ENCODE results near the gene GPC3.
A peak's percentile ranks its signal among the peaks of the same experiment; 100 is the strongest.

Gene GPC3

DNA sequence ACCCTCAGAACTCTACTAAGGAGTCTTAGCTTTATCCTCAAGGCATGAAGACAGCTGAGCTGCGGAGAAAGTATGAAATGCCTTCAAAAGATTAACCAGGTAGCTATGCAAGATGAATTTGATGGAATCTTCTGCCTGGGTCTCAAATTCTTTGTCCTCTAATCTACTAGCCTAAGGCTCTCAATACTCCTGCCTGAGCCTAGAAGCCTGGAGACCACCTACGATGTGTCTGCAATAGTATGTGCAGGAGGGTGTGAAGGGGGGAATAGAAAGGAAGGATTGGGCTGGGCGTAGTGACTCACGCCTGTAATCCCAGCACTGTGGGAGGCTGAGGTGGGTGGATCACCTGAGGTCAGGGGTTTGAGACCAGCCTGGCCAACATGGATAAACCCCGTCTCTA lies 391.9 kb downstream of the GPC3 start:
- DNase-seq, result no peak

DNA sequence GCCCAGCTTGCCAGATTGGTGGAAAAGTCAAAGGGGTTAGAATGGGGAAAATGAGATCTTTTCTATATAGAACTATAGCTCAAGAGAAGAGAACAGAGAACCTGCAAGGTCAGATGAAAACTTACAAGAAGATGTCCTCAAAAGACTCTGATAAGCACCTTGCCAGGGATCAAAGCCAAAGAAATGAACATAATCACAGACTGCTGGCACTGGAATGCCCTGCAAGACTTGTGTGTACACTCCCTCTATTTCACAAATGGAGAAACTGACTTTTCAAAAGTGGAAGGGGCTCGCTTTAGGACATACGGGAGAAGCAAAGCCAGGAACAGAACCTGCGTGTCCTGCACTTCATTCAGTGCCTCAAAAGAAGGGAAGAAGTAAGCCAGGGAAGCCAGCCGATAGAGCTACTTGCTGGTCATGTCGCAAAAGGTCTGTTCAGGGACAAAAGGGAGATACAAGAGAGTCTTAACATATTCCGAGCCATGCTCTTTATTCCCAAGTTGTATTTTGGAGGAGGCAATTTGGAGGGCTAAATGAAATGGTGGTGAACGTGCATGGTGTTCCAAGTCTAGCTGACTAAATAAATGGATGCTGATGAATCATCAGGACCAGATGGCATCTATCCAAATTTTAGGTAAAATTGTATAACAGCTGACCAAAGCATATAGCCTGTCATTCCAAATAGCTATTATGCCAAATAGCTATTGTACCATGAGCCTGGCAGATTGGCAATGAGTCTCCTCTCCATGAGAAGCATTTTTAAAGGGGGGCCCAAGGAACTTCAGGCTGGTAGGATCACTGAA lies 394.5 kb downstream of the GPC3 start:
- no peak for DNase-seq

DNA sequence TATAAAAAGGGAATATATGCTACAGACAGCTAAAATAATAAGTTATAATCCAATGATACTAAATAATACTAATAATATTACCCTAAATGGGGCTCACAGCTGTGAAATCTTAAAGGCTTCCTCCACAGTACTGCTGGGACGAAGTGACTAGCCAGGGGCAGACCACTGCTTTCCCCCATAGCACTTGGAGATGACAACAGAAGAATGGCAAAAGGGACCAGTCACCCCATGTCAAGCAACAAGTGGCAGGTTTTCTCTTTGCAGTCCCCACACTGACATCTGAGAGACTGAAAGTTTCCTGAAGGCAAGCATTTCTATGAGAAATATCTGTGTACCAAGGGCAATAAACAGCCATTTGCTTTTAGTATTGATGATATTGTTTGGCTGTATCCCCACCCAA lies 396.6 kb downstream of the GPC3 start:
- DNase-seq, result no peak

DNA sequence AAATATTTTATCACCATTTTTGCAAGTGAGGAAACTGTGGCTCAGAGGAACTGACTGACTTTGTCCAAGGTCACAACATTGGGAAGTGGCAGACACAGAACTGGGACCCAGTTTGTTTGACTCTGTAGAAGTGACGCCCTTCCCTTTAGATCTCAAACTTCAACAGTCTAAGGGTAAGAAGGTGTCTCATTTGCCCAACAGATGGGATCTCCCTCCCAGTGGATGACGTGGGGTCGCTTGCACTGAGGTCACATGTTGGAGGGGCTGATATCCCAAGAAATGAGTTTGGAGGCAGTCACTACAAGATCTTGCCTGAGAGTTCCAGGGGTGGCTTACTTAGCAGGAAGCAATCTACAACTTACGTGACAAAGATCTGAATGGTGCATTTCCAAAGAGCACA lies 397.6 kb downstream of the GPC3 start:
- no peak for DNase-seq

DNA sequence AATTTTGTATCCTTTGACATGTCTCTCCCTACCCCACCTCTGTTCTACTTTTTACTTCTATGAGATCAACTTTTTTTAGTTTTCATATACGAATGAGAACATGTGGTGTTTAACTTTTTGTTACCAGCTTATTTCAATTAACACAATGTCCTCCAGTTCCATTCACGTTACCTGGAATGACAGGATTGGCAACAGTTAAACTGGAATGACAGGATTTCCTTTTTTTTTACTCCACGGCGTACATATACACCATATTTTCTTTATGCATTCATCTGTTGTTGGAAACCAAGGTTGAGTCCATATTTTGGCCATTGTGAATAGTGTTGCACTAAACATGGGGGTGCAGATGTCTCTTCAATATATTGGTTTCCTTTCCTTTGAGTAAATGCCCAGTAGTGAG lies 398.3 kb downstream of the GPC3 start:
- no peak for DNase-seq

DNA sequence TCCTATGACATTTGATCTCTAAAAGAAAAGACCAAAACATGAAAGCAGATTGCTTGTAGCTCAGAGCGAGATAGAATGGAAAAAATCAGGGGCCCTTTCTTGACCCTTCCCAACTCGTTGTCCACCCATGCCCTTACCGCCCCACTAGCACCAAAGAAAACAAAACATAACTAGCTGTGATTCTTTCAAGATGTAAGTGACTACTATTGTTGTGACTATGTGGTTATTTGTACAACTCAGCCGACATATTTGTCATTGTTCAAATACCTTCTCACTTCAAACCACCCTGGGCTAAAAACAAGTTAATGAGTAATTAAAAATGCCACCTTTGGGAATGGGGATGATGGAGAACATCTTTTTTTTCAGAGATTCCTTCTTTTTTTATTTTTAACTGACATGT lies 399.0 kb downstream of the GPC3 start:
- no peak for DNase-seq

DNA sequence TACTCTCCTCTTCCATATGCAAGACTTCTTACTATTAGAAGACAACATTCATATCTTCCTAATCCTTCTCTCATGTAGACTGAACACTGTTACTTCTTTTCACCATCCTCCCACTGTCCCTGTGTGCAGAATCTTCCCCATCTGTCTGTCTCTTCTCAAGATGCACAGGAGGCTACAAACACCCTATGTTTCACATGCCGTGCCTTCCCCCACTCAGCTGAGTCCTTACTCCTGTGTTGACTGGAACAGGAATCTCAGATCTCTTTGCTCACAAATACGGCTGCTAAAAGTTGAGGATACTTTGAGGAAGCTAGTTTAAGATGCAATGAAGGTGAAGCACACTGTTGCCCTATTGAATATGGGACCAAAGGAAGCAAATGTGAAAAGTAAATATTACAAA lies 401.6 kb downstream of the GPC3 start:
- DNase-seq, result no peak

DNA sequence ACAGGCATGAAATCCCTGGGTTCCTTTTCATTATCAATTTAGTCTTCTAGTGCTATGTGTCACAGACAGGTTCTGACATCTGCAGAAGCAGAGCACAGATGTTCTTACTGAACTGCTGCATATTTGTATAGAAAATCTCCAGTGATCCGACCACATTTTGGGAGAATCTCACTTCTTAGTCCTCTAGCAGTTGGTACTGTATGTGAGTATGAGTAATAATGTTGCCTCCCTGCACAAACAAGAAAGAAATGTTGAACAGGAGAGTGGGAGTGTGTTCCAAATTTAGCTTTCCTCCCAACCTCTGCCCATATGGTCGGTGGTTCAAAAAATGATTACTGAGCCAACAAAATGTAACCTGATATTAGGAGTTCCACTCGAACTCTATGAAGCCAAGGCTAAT lies 404.8 kb downstream of the GPC3 start:
- DNase-seq, result no peak

DNA sequence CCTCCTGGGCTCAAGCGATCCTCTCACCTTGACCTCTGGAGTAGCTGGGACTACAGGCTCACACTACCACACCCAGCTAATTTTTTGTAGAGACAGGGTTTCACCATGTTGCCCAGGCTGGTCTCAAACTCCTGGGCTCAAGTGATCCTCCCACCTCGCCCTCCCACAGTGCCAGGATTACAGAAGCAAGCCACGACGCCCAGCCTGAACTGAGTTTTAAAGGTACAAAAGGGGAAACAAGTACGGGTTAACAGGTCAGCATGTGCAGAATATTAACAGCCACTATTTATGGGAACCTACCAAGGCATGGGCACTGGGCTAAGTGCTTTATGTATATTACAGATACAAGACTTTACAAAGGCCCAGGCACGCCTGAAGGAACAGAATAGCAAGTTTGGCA lies 405.8 kb downstream of the GPC3 start:
- no peak for DNase-seq

DNA sequence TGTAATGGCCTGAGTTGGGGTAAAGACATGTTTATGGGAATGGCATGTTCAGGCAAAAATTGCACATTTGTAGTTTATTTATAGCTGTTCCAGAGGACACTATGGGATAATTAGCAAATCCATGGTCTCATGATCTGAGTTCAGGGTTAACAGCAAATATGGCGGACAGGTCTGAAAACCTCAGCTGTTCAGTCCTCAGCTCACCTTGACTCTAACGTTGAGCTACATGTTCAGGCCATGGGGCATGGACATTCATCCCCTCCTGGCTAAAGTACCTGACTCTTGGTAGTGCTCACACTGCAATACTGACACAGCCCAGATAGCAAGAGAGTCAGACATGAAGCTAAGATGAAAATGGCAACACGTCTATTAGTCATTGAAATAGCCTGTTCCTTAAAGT lies 408.5 kb downstream of the GPC3 start:
- no peak for DNase-seq

DNA sequence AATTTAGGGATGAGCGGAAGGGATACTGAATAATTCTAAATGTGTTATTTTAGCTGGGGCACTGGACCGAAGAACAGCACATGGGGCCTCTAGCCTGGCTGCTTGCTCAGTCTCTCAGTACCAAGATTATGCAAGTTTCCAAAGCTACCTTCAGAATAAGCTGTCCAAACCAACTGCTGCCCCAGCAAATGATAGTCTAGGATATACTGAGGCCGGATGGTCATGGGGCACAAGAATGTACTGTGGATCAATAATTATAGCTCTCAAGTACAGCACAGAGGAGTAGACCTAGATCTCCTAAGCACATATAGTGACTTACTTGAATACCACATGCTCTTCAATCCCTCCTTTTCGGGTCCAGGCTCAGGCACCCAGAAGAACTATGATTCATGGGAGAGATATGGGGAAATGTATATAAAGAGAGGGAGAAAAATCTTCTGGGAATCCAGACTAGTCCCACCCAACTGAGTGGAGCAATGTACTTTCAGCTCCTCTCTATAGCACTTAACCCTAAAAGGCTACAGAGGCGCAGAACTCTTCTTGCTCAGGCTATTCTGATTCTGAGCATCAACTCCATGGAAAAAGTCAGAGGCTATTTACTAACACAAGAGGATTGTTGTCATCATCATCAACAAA lies 409.8 kb downstream of the GPC3 start:
- no peak for DNase-seq

DNA sequence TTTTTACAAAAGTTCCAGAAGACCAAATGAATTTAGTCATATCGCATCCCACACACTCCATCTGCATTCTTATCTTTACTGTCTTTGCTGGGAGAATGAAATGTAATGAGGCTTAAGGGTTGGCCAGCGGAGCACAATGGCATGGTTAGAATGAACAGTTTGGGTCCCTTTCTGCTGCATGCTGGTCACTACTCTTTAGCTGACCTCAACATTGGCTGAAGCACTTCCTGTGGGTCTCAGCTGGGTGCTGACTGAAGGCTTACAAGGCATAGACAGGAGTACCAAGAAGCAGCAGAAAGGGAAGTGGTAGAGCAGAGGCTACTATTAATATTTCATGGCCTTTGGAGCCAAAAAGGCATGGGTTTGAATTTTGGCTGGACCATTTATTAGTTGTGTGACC lies 410.7 kb downstream of the GPC3 start:
- no peak for DNase-seq

DNA sequence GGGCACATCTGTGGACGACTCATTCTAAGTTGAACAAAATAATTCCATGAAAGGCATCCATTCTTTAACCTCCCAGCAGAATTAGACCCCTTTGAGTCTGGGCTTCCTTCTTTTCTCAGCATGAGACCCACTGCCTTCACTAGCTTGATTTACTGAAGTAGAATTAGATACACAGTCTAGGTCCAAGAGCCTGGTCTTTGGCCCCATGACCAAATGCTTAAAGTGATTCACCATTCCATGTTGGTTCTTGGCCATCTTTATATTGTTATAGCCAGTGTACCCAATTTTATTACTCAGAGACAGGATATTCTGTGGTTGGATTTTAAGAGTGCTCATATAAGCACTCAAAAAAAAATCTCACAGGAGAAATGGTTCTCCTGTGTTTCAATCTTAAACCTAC lies 414.8 kb downstream of the GPC3 start:
- DNase-seq, result no peak

DNA sequence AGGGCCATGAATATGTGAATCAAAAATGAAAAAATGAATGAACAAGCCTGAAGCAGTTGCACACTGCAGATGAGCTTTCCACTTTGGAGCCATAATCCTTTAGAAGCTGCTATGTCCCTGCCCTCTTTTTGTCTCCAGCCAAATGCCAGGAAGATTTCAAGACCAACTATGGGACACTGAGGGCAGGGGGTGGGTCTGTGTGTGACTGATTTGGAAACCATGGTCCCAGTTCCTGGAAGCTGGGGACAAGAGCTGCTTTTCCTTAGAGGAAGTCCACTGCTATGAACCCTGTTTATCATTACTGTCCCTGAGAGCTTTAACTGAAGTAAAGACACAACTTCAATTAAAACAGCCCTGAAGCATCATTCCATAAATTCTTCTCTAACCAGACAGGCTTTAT lies 416.2 kb downstream of the GPC3 start:
- no peak for DNase-seq

DNA sequence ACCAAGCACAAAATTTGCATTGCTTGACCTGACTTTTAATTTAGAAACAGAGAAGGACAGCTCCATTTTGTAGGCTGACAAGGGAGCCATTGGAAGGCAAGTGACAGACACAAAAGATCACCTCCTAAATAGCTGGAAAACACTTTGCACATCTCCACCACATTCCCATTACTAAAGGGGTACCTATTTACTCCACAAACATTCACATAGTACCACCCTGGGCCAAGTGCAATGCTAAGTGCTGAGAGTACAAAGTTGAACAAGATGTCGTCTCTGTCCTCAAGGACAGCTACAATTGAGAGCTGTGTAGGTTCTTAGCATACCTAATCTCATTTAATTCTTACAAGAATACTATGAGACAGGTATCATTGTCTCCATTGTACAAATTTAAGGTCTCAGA lies 417.3 kb downstream of the GPC3 start:
- DNase-seq, result no peak

DNA sequence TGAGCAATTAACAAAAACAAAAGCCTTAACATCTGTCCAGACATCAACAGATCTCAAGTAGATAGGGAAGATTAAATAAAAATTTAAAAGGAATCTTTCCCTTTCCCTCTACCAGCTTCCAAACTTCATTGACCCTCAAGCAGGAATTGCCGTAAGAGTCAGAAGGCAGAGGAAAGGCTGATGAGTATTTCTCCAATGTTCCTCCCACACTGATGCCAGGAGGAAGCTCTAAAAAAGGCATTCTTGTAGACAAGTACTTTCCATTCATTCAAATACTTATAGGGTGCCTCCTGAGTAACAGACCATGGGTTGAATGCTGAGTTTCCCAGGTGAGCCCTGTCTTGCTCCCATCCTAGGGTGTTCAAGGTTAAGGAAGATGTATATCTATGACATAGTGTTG lies 418.5 kb downstream of the GPC3 start:
- DNase-seq, result no peak

DNA sequence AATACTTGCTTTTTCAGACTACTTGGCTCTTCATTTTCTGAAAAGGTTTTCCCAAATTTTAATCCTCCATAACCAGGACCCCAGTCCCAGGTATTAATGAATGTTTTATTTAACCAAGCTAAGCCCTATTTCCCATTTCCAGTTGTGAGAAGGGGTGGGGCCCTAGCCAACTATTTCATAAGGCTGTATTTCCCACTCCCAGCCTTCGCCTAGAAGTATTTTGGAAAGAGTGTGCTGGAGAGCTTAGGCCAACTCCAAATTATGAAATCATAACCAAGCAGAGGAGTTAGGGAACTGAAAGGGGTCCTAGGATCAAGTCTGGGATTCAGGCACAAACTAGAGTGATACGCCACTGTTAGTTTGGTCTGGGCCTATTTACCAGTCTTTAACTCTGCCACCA lies 421.7 kb downstream of the GPC3 start:
- DNase-seq, result no peak

DNA sequence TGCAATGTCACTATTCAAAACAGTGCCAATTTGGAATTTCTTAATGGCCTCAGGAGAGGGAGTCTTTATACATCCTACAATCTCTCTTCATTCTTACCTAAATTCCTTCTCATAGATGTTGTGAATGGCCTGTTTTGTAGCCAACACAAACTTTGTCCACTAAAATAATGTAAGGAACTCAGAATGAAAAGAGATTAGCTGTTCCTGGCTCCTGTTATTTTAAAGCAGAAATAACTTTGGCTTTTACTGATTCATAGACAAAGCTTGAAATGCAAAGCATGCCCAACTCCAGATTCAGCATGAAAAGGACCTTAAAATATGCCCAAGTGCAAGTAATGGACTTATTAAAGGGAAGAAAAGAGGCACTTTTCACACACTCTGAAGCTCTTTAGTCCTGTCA lies 424.1 kb downstream of the GPC3 start:
- no peak for DNase-seq

DNA sequence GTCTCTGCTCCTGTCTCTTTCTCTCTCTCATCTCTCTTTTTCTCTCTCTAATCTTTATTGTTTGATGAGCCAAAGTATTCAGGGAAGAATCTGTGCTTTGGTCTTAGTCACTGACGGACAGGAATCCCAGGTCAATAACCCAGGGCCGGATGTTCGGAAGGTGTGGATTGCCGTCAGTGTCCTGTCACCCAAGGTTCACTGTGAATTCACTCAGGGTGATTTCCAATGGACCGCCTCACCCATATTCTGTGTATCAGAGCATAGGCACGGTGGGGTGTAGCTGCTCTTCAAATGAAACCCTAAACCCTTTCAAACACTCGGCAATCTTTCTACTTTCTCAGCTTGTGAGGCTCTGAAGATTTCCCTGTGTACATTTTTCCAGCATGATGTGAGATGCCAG lies 425.5 kb downstream of the GPC3 start:
- DNase-seq, result no peak

DNA sequence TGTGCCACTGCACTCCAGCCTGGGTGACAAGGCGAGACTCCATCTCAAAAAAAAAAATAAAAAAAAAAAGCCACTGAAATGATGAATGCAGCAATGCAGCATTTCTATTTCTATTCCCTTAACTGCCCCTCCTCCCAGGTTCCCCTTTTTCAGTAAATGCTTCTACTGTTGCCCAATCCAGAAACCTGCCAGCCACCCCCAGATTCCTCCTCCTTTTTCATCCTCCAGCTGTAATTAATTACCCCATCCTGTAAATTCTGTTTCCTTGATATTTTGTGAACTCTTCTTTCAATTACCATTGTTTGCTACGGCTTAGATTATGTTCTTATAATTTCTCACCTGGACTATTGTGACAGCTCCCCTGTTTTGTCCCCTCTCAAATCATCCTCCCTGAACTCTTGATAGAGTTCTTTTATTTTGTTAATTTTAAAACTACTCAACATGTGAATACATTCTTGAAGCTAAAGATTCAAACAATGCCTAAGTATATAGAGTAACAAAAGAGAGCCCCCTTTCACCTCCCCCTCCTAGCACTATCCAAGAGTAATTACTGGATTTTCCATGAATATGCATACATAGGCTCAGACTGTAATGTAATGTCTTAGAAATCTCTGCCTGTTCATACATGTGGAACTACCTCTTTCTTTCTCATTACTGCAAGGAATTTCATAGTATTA lies 429.5 kb downstream of the GPC3 start:
- peak; percentile 1 for DNase-seq

DNA sequence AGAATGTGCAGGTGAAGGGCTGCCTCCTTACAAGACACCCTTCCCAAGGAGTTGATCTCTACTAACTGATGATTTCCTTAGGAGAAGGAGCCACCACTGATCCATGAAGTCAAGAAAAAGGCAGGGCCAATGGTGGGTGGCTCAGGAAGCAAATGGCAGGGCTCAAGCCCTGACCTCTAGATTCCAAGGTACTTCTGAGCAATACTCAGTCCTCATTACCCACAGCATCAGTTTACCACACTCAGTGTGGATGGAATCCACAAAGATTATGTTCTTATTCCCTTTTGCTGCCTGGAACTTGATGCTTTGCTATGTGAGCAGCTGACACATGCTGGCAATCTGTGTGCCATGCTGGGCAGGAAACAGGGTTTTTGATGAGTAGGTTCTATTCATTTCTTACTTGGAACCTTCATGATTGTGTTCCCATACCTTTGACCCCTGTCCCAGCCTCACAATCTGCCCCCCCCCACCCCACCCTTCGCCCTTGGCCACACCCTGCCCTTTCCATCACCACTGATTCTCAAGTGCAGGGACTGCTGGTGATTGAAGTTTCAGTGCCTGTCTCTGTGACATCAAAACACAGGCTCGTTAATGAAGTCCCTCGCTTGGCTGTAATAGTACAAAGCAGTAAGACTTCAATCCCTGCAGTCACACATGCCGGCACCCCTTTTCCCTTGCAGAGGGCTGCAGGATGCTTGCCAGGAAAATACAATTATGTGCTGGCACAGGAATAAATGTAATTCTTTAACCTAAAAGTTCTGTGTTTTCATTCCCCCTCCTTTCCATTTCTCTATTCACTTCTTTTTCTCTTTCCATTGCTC lies 434.5 kb downstream of the GPC3 start:
- no peak for DNase-seq

DNA sequence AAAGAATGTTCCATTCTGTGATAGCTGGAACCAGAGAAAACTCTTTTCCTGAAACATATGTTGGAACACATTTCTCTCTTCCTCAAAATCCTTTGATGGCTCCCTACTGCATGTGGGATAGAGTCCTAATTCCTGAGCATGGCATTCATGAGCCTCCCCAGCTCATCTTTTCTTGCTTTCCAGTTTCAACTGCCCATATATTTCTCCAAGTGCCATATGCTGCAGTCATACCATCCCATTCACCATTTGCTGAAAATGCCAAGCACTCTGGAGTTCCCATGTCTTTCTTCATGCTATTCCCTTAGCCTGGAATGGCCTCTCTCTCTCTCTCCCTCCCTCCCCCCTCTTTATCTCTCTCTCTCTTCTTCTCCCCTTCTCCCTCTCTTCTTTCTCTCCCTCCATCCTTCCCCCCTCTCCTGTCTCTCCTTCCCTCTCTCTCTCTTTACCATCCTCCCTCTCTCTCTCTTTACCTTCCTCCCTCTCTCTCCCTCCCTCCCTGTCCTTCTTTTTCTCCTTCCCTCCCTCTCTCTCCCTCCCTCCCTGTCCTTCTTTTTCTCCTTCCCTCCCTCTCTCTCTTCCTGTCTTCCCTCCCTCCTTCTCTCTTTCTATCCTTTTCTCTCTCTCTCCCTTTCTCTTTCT lies 436.0 kb downstream of the GPC3 start:
- no peak for DNase-seq

DNA sequence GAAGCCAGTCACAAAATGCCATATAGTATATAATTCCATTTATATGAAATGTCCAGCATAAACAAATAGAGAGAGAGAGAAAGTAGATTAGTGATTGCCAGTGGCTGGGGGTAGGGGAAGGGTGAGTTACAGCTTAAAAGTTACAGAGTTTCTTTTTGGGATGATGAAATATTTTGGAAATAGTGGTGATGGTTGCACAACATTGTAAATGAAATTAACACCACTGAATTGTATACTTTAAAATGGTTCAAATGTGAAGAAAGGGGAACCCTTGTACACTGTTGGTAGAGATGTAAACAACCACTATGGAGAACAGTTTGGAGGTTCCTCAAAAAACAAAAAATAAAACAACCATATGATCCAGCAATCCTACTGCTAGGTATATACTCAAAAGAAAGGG lies 439.0 kb downstream of the GPC3 start:
- DNase-seq, result no peak
